PC-3 (cell line): ENCODE measurements around the gene NSUN2. TPM values are rescaled to one million over a fixed set of nuclear protein-coding genes. Genes with fewer than 3 reads are reported as not detected.

ENCODE experiments used
- ATAC-seq: fragments of 200-7000 bp; cut with Tn5 transposase; 2 replicates; pipeline ENCODE4 v1.9.1; 2020; ENCODE audit warnings: mild to moderate bottlenecking, moderate library complexity
- Bru-seq: library from RNA; stranded (reverse); fragments of 400-500 nt; gene quantifications from one replicate; lab custom pipeline; 2021; lab: Mats Ljungman, UMichigan
- BruChase-seq, 2 experiments: library from RNA; stranded (reverse); fragments of 400-500 nt; gene quantifications; one replicate each; lab custom pipeline; 2021; lab: Mats Ljungman, UMichigan
- BruUV-seq: library from RNA; stranded (reverse); fragments of 400-500 nt; replicated peaks from 2 replicates; lab custom pipeline; 2021; lab: Mats Ljungman, UMichigan
- CTCF ChIA-PET: fragments of 300-600 bp; sonication (Branson Sonifier 250); formaldehyde crosslinking; loops from one replicate; lab custom pipeline; 2022; ENCODE audit warnings: antibody characterized with exemption; lab: Charles Lee
- POLR2A ChIA-PET: fragments of 300-600 bp; sonication (Branson Sonifier 250); formaldehyde crosslinking; loops from one replicate; lab custom pipeline; 2022; ENCODE audit warnings: antibody characterized with exemption; ENCODE audit not compliant: unreplicated experiment; lab: Charles Lee
- DNase-seq: peaks from one replicate; pipeline ENCODE4 v3.0.0-alpha.2; 2015
- H2AFZ ChIP-seq: fragments of 300-600 bp; sonication (generic); 2 replicates; pipeline ENCODE4 v1.6.0; 2016; ENCODE audit warnings: antibody characterized with exemption, low read length
- H3F3A ChIP-seq: fragments of 300-600 bp; sonication (generic); one replicate; pipeline ENCODE4 v1.6.0; 2017; ENCODE audit warnings: antibody characterized with exemption, low read length, control low read depth, mild to moderate bottlenecking; ENCODE audit not compliant: unreplicated experiment
- H3K27ac ChIP-seq: fragments of 300-600 bp; sonication (generic); 2 replicates; pipeline ENCODE4 v1.5.1; 2016; ENCODE audit warnings: mild to moderate bottlenecking, low read length
- H3K27me3 ChIP-seq: fragments of 300-600 bp; sonication (generic); 2 replicates; pipeline ENCODE4 v1.6.1; 2016; ENCODE audit warnings: low read length, mixed read lengths
- H3K36me3 ChIP-seq: fragments of 300-600 bp; sonication (generic); 2 replicates; pipeline ENCODE4 v1.6.1; 2016; ENCODE audit warnings: low read depth, mixed run types, low read length, mixed read lengths
- H3K4me1 ChIP-seq: fragments of 300-600 bp; sonication (generic); 2 replicates; pipeline ENCODE4 v1.5.1; 2016; ENCODE audit warnings: low read length; ENCODE audit not compliant: insufficient read depth
- H3K4me2 ChIP-seq: fragments of 300-600 bp; sonication (generic); 2 replicates; pipeline ENCODE4 v1.6.0; 2016; ENCODE audit warnings: low read length
- H3K4me3 ChIP-seq: fragments of 300-600 bp; sonication (generic); 2 replicates; pipeline ENCODE4 v1.5.1; 2016; ENCODE audit warnings: mild to moderate bottlenecking, low read length, mixed read lengths
- H3K79me2 ChIP-seq: fragments of 300-600 bp; sonication (generic); 2 replicates; pipeline ENCODE4 v1.6.1; 2017; ENCODE audit warnings: low read length, mixed read lengths
- H3K9ac ChIP-seq: fragments of 300-600 bp; sonication (generic); 2 replicates; pipeline ENCODE4 v1.6.0; 2016; ENCODE audit warnings: mild to moderate bottlenecking, low read length
- H3K9me2 ChIP-seq: fragments of 300-600 bp; sonication (generic); replicated peaks from 2 replicates; pipeline ENCODE4 v1.6.1; 2016; ENCODE audit warnings: mixed run types, low read length, mixed read lengths
- H3K9me3 ChIP-seq: fragments of 300-600 bp; sonication (generic); 2 replicates; pipeline ENCODE4 v1.6.1; 2016; ENCODE audit warnings: low read length, mixed read lengths
- H4K20me1 ChIP-seq: fragments of 300-600 bp; sonication (generic); 2 replicates; pipeline ENCODE4 v1.6.1; 2016; ENCODE audit warnings: low read length, mixed read lengths
- EZH2 ChIP-seq: fragments of 300-600 bp; sonication (generic); IDR thresholded peaks from one replicate; pipeline ENCODE4 v1.6.1; 2017; ENCODE audit warnings: antibody characterized with exemption, mild to moderate bottlenecking, low read length; ENCODE audit not compliant: unreplicated experiment
- EZH2phosphoT487 ChIP-seq: fragments of 300-600 bp; sonication (generic); IDR thresholded peaks from 2 replicates; pipeline ENCODE4 v1.6.1; 2018; ENCODE audit warnings: mild to moderate bottlenecking, antibody characterized with exemption, low read length, borderline replicate concordance
- intact Hi-C: fragments of 100-400 bp; cut with micrococcal nuclease; formaldehyde crosslinking; loops from 2 replicates; pipeline ENCODE4 v1.9.0; 2023
- long read RNA-seq: library from polyadenylated mRNA; unstranded; transcript quantifications from one replicate; pipeline ENCODE4 v2.0.0, GENCODE V29; 2021; ENCODE audit not compliant: unreplicated experiment
- total RNA-seq: library from RNA; depleted of rRNA; stranded (reverse); fragments of >200 nt; gene quantifications from 2 replicates; pipeline ENCODE4 v1.2.3, GENCODE V29; 2014; rRNA removed
- TF ChIP-seq, protein P1 (sequence below): fragments of 300-600 bp; sonication (generic); conservative IDR thresholded peaks from 2 replicates; pipeline ENCODE4 v1.5.1; 2017; ENCODE audit warnings: antibody characterized with exemption, low read depth, mild to moderate bottlenecking, low read length

NSUN2 gene
- total RNA-seq, result 351 and 433 TPM in 2 replicates
- percentile 94 among the genes with signal in this experiment for Bru-seq, nascent RNA
- BruChase-seq, experiment 1, labeled RNA remaining after a 6-hour chase, result percentile 95 among the genes with signal in this experiment
- percentile 96 among the genes with signal in this experiment for BruChase-seq, experiment 2, labeled RNA remaining after a 2-hour chase
- long read RNA-seq, transcript NSUN2-206 (18 exons, 2,619 nt), result minor isoform, 8 of 277 reads
- long read RNA-seq, transcript NSUN2-201 (19 exons, 3,303 nt), result major isoform, 209 of 277 reads
- long read RNA-seq, partial matches to known transcripts, result 13 of 277 reads
- long read RNA-seq, other reads (novel, unspliced or antisense), result 42 of 277 reads

DNA sequence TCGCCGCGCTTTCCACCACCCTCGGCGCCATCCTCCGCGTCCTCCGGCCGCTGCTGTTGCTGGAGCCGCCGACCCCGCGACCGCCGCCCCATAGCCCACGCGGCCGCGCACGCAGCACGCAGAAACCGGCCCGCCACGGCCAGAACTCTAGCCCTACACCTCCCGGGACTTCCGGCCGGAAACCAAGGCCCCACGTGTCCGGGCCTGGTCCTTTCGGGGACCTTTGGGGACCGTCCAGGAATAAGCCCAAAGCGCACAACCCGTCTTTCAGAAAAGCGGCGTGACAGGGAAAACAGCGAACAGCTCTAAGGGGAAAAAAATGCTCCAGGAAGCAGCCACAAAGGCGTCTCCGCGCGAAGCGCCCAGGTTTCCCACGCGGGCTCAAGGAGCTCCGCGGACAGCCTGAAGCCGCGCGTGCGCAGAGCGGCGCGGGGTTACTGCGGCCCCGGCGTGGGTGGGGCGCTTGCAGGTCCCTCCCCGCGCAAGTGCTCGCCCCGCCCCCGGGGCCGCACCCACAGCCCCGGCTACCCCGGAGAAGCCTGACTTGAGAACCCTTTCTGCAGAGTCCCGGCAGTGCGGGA lies at the start of gene NSUN2, which contains the start of gene SRD5A1:
Gene NSUN2, minus strand, starts transcription at position 157 of the 581 bp plus-strand sequence. Its CDS starts 65 bp downstream, at position 92.
Gene SRD5A1, plus strand, starts transcription at position 553 of the 581 bp plus-strand sequence. CDS start 137 bp downstream, outside the sequence.
- no TSS peak for BruUV-seq
- no peaks in the 10 kb centered on the region for H3F3A ChIP-seq
- CTCF ChIA-PET, result interaction anchor here (0.6 kb wide), 1 partner anchor 79 kb away, joined by 5 read pairs; no protein-coding TSS in a partner anchor
- no peaks in the 10 kb centered on the region for H3K27me3 ChIP-seq
- H3K9me3 ChIP-seq, result no peaks in the 10 kb centered on the region
- H3K9me2 ChIP-seq, result no peaks in the 10 kb centered on the region
- peak within 1 kb of the TSS; percentile 77 for H3K4me3 ChIP-seq
- POLR2A ChIA-PET, result interaction anchor here (0.6 to 0.7 kb wide), 3 partner anchors 134 to 1244 kb away, joined by 3 to 6 read pairs (median 3); no protein-coding TSS in a partner anchor
- ATAC-seq (peak; percentile 82), DNase-seq (peak; percentile 99)
- intact Hi-C loops, result loop anchor here (1.0 to 2.0 kb wide), 3 partner anchors 72 to 112 kb away; partner anchors contain the start of gene TENT4A
- peak within 1 kb of the TSS; percentile 84 for H3K4me2 ChIP-seq
- peak within 1 kb of the TSS; percentile 91 for H3K9ac ChIP-seq
- H3K36me3 ChIP-seq, result peaks cover 39% of the 10 kb centered on the region
- peak within 1 kb of the TSS; percentile 84 for H2AFZ ChIP-seq
- H3K79me2 ChIP-seq, result peaks cover 95% of the 10 kb centered on the region
- TF ChIP-seq, protein P1, sequence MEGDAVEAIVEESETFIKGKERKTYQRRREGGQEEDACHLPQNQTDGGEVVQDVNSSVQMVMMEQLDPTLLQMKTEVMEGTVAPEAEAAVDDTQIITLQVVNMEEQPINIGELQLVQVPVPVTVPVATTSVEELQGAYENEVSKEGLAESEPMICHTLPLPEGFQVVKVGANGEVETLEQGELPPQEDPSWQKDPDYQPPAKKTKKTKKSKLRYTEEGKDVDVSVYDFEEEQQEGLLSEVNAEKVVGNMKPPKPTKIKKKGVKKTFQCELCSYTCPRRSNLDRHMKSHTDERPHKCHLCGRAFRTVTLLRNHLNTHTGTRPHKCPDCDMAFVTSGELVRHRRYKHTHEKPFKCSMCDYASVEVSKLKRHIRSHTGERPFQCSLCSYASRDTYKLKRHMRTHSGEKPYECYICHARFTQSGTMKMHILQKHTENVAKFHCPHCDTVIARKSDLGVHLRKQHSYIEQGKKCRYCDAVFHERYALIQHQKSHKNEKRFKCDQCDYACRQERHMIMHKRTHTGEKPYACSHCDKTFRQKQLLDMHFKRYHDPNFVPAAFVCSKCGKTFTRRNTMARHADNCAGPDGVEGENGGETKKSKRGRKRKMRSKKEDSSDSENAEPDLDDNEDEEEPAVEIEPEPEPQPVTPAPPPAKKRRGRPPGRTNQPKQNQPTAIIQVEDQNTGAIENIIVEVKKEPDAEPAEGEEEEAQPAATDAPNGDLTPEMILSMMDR, result no peak
- TF ChIP-seq EZH2 (no peak), EZH2phosphoT487 (no peak)
- peaks cover 49% of the 10 kb centered on the region for H4K20me1 ChIP-seq
- peaks cover 25% of the 10 kb centered on the region for H3K4me1 ChIP-seq
- H3K27ac ChIP-seq, result peak within 1 kb of the TSS; percentile 79

- Histone ChIP-seq H3F3A (no peaks in the 10 kb centered on the region), H4K20me1 (no peaks in the 10 kb centered on the region), H3K4me1 (no peaks in the 10 kb centered on the region), H3K27ac (no peak overlapping the region), H3K4me2 (no peak overlapping the region), H3K36me3 (no peaks in the 10 kb centered on the region), H2AFZ (no peak overlapping the region), H3K9me2 (no peaks in the 10 kb centered on the region), H3K27me3 (peaks cover 29% of the 10 kb centered on the region), H3K9ac (no peak overlapping the region), H3K9me3 (no peaks in the 10 kb centered on the region), H3K4me3 (no peak overlapping the region), H3K79me2 (no peaks in the 10 kb centered on the region)
- CTCF ChIA-PET, result no interaction called here
- POLR2A ChIA-PET, result no interaction called here
- intact Hi-C loops, result no loop called here
- TF ChIP-seq EZH2 (no peak), EZH2phosphoT487 (no peak)
- TF ChIP-seq, protein P1, result no peak
- no TSS peak for BruUV-seq
- DNase-seq (no peak), ATAC-seq (no peak)
These were observed 49.4 kb upstream of the NSUN2 start for GRCh38 chr5:6682239-6682638.
